Bronchial epithelial cell (primary cell): ENCODE data around the gene RPTOR. TPM values are rescaled to one million over a fixed set of nuclear protein-coding genes. Genes with fewer than 3 reads are reported as not detected.

Source experiments
- DNase-seq: peaks from one replicate; pipeline ENCODE4 v3.0.0-alpha.2; 2010; ENCODE audit warnings: low read depth
- FAIRE-seq: peaks from 2 replicates; lab custom pipeline; 2011; peaks lifted over from hg19 to GRCh38; lab: Jason Lieb, UNC
- H3K27me3 ChIP-seq: 2 replicates; pipeline ENCODE4 v1.5.1; 2011; ENCODE audit warnings: low read length; ENCODE audit not compliant: control insufficient read depth, insufficient read depth
- H3K36me3 ChIP-seq: 2 replicates; pipeline ENCODE4 v1.5.1; 2011; ENCODE audit warnings: low read length; ENCODE audit not compliant: control insufficient read depth, insufficient read depth
- H3K4me3 ChIP-seq: 2 replicates; pipeline ENCODE4 v1.5.1; 2011; ENCODE audit warnings: mild to moderate bottlenecking, low read depth, low read length, control low read depth
- total RNA-seq: library from RNA; depleted of rRNA; stranded (reverse); fragments of >200 nt; gene quantifications from 2 replicates; pipeline ENCODE4 v1.2.1, GENCODE V29; 2014
- TF ChIP-seq, protein P1 (sequence below): IDR thresholded peaks from 2 replicates; pipeline ENCODE4 v1.5.1; 2011; ENCODE audit warnings: mild to moderate bottlenecking, moderate library complexity, low read length, control low read depth, inconsistent platforms; ENCODE audit not compliant: insufficient read depth, severe bottlenecking

The RPTOR gene
- total RNA-seq, 1 donor from 2014 or later = 14.0 TPM

DNA sequence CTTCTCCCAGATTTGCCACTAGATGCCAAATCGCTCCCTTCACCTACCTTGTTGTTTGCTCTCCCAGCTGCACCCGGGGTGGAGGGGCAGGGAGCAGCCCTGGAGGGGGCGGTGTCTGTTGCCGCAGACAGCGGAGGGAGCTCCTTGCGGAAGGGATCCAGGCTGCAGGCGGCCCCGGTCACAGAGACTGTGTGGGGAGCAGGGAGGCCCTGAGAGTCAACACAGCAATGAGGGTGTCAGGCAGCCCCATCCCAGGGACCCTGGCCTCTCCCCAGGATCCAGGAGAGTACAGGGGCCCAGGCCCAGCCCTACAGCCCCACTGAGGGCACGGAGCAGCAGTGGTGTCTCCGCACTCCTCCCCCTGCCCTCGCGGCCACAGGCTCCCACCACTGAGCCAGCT is 396.5 kb downstream of the RPTOR start:
- DNase-seq (no peak), FAIRE-seq (no peak)
- TF ChIP-seq, protein P1, sequence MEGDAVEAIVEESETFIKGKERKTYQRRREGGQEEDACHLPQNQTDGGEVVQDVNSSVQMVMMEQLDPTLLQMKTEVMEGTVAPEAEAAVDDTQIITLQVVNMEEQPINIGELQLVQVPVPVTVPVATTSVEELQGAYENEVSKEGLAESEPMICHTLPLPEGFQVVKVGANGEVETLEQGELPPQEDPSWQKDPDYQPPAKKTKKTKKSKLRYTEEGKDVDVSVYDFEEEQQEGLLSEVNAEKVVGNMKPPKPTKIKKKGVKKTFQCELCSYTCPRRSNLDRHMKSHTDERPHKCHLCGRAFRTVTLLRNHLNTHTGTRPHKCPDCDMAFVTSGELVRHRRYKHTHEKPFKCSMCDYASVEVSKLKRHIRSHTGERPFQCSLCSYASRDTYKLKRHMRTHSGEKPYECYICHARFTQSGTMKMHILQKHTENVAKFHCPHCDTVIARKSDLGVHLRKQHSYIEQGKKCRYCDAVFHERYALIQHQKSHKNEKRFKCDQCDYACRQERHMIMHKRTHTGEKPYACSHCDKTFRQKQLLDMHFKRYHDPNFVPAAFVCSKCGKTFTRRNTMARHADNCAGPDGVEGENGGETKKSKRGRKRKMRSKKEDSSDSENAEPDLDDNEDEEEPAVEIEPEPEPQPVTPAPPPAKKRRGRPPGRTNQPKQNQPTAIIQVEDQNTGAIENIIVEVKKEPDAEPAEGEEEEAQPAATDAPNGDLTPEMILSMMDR = no peak
- Histone ChIP-seq H3K36me3 (peaks cover 2% of the 10 kb centered on the region), H3K27me3 (no peaks in the 10 kb centered on the region), H3K4me3 (no peak overlapping the region)

DNA sequence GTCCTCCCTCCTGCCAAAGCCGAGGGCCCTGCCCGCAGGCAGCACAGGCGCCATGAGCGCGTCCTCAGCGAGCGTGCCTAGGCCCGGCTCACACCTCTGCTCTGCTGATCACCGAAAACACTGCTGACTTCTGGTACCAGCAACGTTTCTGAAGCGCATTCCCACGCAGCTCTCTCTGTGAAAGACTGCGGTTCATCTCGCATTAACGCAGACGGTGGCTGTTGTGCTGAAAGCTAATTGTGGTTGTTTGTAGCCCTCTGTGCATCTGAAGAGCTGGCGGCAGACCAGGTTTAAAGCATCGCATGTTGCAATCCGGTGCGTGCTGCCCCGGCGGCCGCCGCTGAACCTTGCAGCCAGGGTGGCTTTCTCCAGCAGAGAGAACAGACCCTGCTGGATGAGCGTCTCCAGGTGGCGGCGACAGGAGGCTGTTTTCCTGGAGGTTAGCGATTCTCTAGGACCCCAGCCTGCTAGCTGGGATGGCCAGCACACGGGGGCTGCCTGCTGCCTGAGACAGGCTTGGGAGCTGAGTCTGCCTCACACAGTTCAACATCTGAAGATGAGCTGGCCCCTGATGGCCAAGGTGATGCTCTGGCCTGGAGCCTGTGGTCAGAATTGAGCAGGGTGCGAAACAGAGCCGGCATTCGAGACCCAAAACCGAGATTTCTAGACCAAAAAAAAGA is 397.2 kb downstream of the RPTOR start:
- no peak for DNase-seq
- peaks cover 2% of the 10 kb centered on the region for H3K36me3 ChIP-seq

DNA sequence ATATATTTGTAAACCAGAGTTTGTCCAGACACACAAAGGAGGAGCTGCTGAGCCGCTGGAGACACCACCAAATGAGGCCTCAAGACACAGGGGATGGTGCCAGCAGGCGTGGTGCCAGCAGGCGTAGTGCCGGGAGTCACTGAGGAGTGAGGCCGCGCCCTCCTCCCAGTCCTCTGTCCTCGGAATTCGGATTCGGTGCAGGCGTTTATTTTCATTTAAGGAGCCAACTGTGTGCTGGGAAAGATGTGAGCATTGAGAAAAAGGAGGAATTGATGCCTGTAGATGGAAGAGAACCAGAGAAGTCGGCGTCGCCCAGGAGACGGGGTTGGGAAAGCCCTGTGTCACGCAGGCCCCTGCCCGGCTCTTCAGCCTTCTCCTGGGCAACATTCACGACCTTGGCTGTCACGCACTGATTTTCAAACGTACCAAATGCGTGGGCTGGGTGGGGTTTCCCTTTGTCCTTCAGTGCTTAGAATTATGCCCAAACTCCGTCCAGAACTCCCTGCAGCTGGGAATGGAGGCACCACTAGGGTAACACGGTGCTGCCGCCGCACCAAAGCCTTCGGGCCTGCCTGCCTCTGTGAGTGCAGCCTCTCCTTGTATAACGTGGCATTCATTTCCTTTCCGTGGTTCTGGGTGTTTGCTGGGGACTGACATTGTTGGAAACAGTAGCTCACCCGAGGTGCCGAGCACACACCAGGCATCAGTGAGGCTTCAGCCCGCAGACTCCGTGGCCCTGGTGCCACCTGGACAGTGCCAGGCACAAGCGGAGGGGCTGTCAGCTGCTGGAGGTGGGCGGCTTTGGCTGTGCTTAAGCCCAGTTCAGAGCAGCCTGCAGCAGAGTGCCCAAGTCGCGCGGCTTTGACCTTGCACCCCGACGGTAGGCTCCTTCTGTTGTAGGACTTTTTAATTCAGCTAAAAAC is 398.0 kb downstream of the RPTOR start:
- TF ChIP-seq, protein P1 = no peak
- FAIRE-seq = peak; percentile 72
- no peaks in the 10 kb centered on the region for H3K27me3 ChIP-seq
- H3K36me3 ChIP-seq = peaks cover 4% of the 10 kb centered on the region
- no peak overlapping the region for H3K4me3 ChIP-seq
- DNase-seq = peak; percentile 7

More for the DNA sequence above, 397.2 kb downstream of the RPTOR start:
- TF ChIP-seq, protein P1 = no peak
- no peaks in the 10 kb centered on the region for H3K27me3 ChIP-seq
- H3K4me3 ChIP-seq = no peak overlapping the region
- peak; percentile 62 for FAIRE-seq

DNA sequence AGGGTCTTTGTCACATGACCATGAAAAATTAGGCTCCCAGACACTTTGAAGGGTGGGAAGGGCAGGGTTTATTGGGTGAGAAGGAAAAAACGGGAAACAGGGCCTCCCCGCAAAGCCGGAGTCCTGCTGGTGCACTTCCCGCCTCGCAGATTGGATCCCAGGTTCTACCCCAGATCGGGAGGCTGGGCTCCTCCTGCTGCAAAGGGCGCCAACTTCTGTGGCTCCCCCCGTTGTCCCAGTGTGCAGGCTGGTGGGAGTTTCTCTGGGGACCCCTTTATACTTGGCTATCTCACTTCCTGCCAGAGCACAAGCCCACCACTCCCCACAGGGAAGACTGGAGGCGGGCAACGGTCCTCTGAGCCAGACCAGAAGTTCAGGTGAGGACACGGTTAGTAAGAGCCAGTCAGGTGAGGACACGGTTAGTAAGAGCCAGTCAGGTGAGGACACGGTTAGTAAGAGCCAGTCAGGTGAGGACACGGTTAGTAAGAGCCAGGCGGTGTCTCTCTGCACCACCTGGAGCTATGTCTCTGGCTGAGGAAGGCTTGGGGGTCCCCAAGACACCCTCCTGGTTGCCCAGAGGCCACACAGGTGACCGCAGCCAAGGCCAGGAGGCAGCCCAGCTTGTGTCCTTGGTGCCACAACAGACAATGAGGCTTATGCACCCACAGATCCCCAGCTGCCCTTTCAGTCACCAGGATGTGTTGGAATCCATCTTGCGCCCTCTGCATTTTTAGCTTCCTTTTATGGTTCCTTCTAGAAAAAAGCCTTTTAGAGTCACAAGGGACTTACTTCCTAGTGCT is 398.9 kb downstream of the RPTOR start:
- no peaks in the 10 kb centered on the region for H3K27me3 ChIP-seq
- no peak overlapping the region for H3K4me3 ChIP-seq
- peaks cover 5% of the 10 kb centered on the region for H3K36me3 ChIP-seq
- no peak for FAIRE-seq
- DNase-seq = no peak
- TF ChIP-seq, protein P1 = no peak

DNA sequence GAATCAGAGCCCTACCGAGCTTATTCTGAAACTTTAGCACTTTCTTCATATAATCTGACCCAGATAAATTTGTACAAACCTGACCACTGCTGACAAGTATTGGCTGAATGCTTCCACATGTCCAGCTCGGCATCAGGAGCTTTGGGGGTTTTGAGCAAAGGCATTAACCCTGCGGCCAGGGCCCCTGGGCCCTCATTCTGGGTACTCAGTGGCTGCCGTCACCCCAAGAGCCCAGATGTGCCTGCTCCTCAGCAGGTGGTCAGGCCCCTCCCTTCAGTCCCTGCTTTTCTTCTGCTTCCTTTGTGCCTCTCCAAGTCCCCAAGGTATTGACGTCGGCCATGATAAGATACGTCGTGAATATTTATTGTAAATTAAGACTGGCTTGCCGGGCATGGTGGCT is 399.7 kb downstream of the RPTOR start:
- TF ChIP-seq, protein P1 = no peak
- DNase-seq (no peak), FAIRE-seq (no peak)
- Histone ChIP-seq H3K27me3 (no peaks in the 10 kb centered on the region), H3K4me3 (no peak overlapping the region), H3K36me3 (peaks cover 5% of the 10 kb centered on the region)
